GM21360 (cell line): ENCODE measurements around the gene PODXL2.

Experiments used
- ATAC-seq: cut with Tn5 transposase; IDR thresholded peaks from one replicate; pipeline ENCODE4 v1.9.1; 2021; ENCODE audit warnings: mild to moderate bottlenecking, moderate library complexity; ENCODE audit not compliant: unreplicated experiment

The PODXL2 gene

GRCh38 chr3:127720161-127720823, 91.3 kb downstream of the PODXL2 start:
- no peak for ATAC-seq

GRCh38 chr3:127720985-127721935, 92.3 kb downstream of the PODXL2 start:
- ATAC-seq: no peak

GRCh38 chr3:127722091-127722784, 93.3 kb downstream of the PODXL2 start:
- ATAC-seq: no peak
